Nephron progenitor cell (in vitro differentiated cells): ENCODE measurements around the gene SPATA12.

ENCODE experiments used
- DNase-seq: peaks from one replicate; pipeline ENCODE4 v3.0.0; 2021
- H3K27ac Mint-ChIP-seq: 2 replicates; pipeline ENCODE4 v1.8.0; 2021; ENCODE audit warnings: mild to moderate bottlenecking, moderate library complexity, mixed read lengths
- H3K27me3 Mint-ChIP-seq: 2 replicates; pipeline ENCODE4 v1.8.0; 2021; ENCODE audit warnings: mild to moderate bottlenecking, low read depth, mixed read lengths; ENCODE audit not compliant: poor library complexity
- H3K36me3 Mint-ChIP-seq: 2 replicates; pipeline ENCODE4 v1.8.0; 2021; ENCODE audit warnings: low read depth, mixed read lengths
- H3K4me1 Mint-ChIP-seq: 2 replicates; pipeline ENCODE4 v1.8.0; 2021; ENCODE audit warnings: mixed read lengths
- H3K4me3 Mint-ChIP-seq: 2 replicates; pipeline ENCODE4 v1.8.0; 2021; ENCODE audit warnings: mild to moderate bottlenecking, moderate library complexity, mixed read lengths
- H3K9me3 Mint-ChIP-seq: 2 replicates; pipeline ENCODE4 v1.8.0; 2021; ENCODE audit warnings: mild to moderate bottlenecking, moderate library complexity, mixed read lengths
- CTCF ChIP-seq: fragments of 200-600 bp; sonication (generic); IDR thresholded peaks from 2 replicates; pipeline ENCODE4 v1.5.0; 2021; ENCODE audit warnings: antibody characterized with exemption

Gene SPATA12

GRCh38 chr3:57029924-57030323 is 30.5 kb upstream of the SPATA12 start:
- Mint-ChIP-seq H3K4me1 (peaks cover 38% of the 10 kb centered on the region), H3K4me3 (peak overlapping the region; percentile 25), H3K9me3 (no peaks in the 10 kb centered on the region), H3K36me3 (peaks cover 8% of the 10 kb centered on the region), H3K27me3 (no peaks in the 10 kb centered on the region), H3K27ac (peak overlapping the region; percentile 93)
- DNase-seq: peak; percentile 58
- TF ChIP-seq CTCF: no peak

GRCh38 chr3:57030721-57031120 is 29.7 kb upstream of the SPATA12 start:
- TF ChIP-seq CTCF: no peak
- Mint-ChIP-seq H3K4me1 (peaks cover 38% of the 10 kb centered on the region), H3K4me3 (no peak overlapping the region), H3K27ac (no peak overlapping the region), H3K27me3 (no peaks in the 10 kb centered on the region), H3K9me3 (no peaks in the 10 kb centered on the region), H3K36me3 (peaks cover 6% of the 10 kb centered on the region)
- DNase-seq: no peak

GRCh38 chr3:57031631-57032541 is 28.6 kb upstream of the SPATA12 start:
- Mint-ChIP-seq H3K36me3 (peaks cover 6% of the 10 kb centered on the region), H3K4me3 (no peak overlapping the region), H3K4me1 (peaks cover 38% of the 10 kb centered on the region), H3K27me3 (no peaks in the 10 kb centered on the region), H3K27ac (no peak overlapping the region), H3K9me3 (no peaks in the 10 kb centered on the region)
- TF ChIP-seq CTCF: no peak
- DNase-seq: no peak

- Mint-ChIP-seq H3K4me3 (no peak overlapping the region), H3K27me3 (peaks cover 6% of the 10 kb centered on the region), H3K27ac (peak overlapping the region; percentile 43), H3K36me3 (peaks cover 6% of the 10 kb centered on the region), H3K4me1 (peaks cover 12% of the 10 kb centered on the region), H3K9me3 (no peaks in the 10 kb centered on the region)
- DNase-seq: no peak
- TF ChIP-seq CTCF: no peak
These were observed 23.5 kb upstream of the SPATA12 start for GRCh38 chr3:57036952-57037351.

- H3K36me3 Mint-ChIP-seq: peaks cover under 1% of the 10 kb centered on the region
- peaks cover 12% of the 10 kb centered on the region for H3K4me1 Mint-ChIP-seq
- no peaks in the 10 kb centered on the region for H3K9me3 Mint-ChIP-seq
- H3K4me3 Mint-ChIP-seq: no peak overlapping the region
- peaks cover 6% of the 10 kb centered on the region for H3K27me3 Mint-ChIP-seq
- no peak for DNase-seq
- no peak for TF ChIP-seq CTCF
- no peak overlapping the region for H3K27ac Mint-ChIP-seq
These were observed 21.8 kb upstream of the SPATA12 start for GRCh38 chr3:57038466-57039164.
